Endothelial cell of umbilical vein (primary cell): Measurements from ENCODE around the gene TSPAN5. TPM values are rescaled to one million over a fixed set of nuclear protein-coding genes. Genes with fewer than 3 reads are reported as not detected.

Experiments used
- BruUV-seq: library from RNA; stranded (reverse); fragments of 400-500 nt; replicated peaks from 2 replicates; lab custom pipeline; 2021; lab: Mats Ljungman, UMichigan
- CTCF ChIA-PET: fragments of 300-600, 350-600 bp; sonication (Branson Sonifier 250); formaldehyde crosslinking; loops from one replicate; lab custom pipeline; 2021; ENCODE audit warnings: antibody characterized with exemption, inconsistent platforms; lab: Charles Lee
- POLR2A ChIA-PET: fragments of 300-600, 350-600 bp; sonication (Branson Sonifier 250); formaldehyde crosslinking; loops from one replicate; lab custom pipeline; 2021; ENCODE audit warnings: antibody characterized with exemption, inconsistent platforms; lab: Charles Lee
- DNase-seq: peaks from one replicate; pipeline ENCODE4 v3.0.0-alpha.2; 2011; ENCODE audit warnings: low read depth, low spot score
- FAIRE-seq: peaks from 2 replicates; lab custom pipeline; 2011; peaks lifted over from hg19 to GRCh38; lab: Jason Lieb, UNC
- H2AFZ ChIP-seq: 2 replicates; pipeline ENCODE4 v1.6.0; 2012; ENCODE audit warnings: low read depth, low read length, control low read depth, inconsistent platforms
- H3K27ac ChIP-seq: 2 replicates; pipeline ENCODE4 v1.5.1; 2011; ENCODE audit warnings: low read depth, mild to moderate bottlenecking, control low read depth, low read length, moderate library complexity; ENCODE audit not compliant: insufficient read depth
- H3K27me3 ChIP-seq, 2 experiments: 2 replicates each; pipeline versions ENCODE4 v1.6.0 to v1.6.1; 2011; ENCODE audit warnings: low read length in 2 of 2, mixed read lengths in 1 of 2; ENCODE audit not compliant: control insufficient read depth in 2 of 2, insufficient read depth in 2 of 2
- H3K36me3 ChIP-seq, 2 experiments: 2 replicates in 1 of 2; 3 replicates in 1 of 2; pipeline ENCODE4 v1.5.1; 2011; ENCODE audit warnings: low read length in 2 of 2, mild to moderate bottlenecking in 1 of 2, moderate library complexity in 1 of 2; ENCODE audit not compliant: control insufficient read depth in 2 of 2, insufficient read depth in 2 of 2; ENCODE audit errors: extremely low read depth in 1 of 2
- H3K4me1 ChIP-seq: 3 replicates; pipeline ENCODE4 v1.5.1; 2011; ENCODE audit warnings: mild to moderate bottlenecking, low read length; ENCODE audit not compliant: control insufficient read depth, insufficient read depth; ENCODE audit errors: extremely low read depth
- H3K4me2 ChIP-seq: 2 replicates; pipeline ENCODE4 v1.6.1; 2011; ENCODE audit warnings: low read length, control low read depth, mixed read lengths; ENCODE audit not compliant: insufficient read depth
- H3K4me3 ChIP-seq, 3 experiments: fragments of 200-600 bp in 1 of 3; sonication (generic), shearing (Covaris generic) in 1 of 3; replicated peaks in 1 of 3; 2 replicates each; pipeline ENCODE4 v1.5.1; 2011 to 2016; ENCODE audit warnings: control low read depth in 3 of 3, low read length in 3 of 3, mild to moderate bottlenecking in 2 of 3, inconsistent platforms in 1 of 3, low read depth in 1 of 3, moderate library complexity in 1 of 3; ENCODE audit not compliant: insufficient read depth in 1 of 3
- H3K79me2 ChIP-seq: 2 replicates; pipeline ENCODE4 v1.6.0; 2012; ENCODE audit warnings: low read length, inconsistent platforms; ENCODE audit not compliant: control insufficient read depth, insufficient read depth
- H3K9ac ChIP-seq: replicated peaks from 2 replicates; pipeline ENCODE3; 2011; ENCODE audit warnings: low read length, control low read depth; ENCODE audit not compliant: insufficient read depth; ENCODE audit errors: extremely low read depth
- H3K9me1 ChIP-seq: replicated peaks from 3 replicates; pipeline ENCODE4 v1.6.0; 2011; ENCODE audit warnings: mild to moderate bottlenecking, low read length; ENCODE audit not compliant: control insufficient read depth, insufficient read depth; ENCODE audit errors: extremely low read depth
- H3K9me3 ChIP-seq: replicated peaks from 2 replicates; pipeline ENCODE4 v1.5.1; 2012; ENCODE audit warnings: low read length, inconsistent platforms; ENCODE audit not compliant: control insufficient read depth, insufficient read depth
- H4K20me1 ChIP-seq: replicated peaks from 2 replicates; pipeline ENCODE3; 2011; ENCODE audit warnings: mild to moderate bottlenecking, low read length; ENCODE audit not compliant: control insufficient read depth, insufficient read depth; ENCODE audit errors: extremely low read depth
- CTCF ChIP-seq, 2 donors: IDR thresholded peaks; 1 replicate in 1 of 2; 2 replicates in 1 of 2; pipeline ENCODE4 v1.5.1; 2011; ENCODE audit warnings: low read length in 2 of 2, mild to moderate bottlenecking in 2 of 2, moderate library complexity in 2 of 2, control low read depth in 1 of 2, inconsistent platforms in 1 of 2, low read depth in 1 of 2; ENCODE audit not compliant: insufficient read depth in 1 of 2; ENCODE audit errors: extremely low read depth in 1 of 2
- EZH2 ChIP-seq: IDR thresholded peaks from 2 replicates; pipeline ENCODE4 v1.6.1; 2012; ENCODE audit warnings: borderline replicate concordance, low read depth, mild to moderate bottlenecking, moderate library complexity, low read length, inconsistent platforms; ENCODE audit not compliant: severe bottlenecking
- FOS ChIP-seq: IDR thresholded peaks from 2 replicates; pipeline ENCODE4 v1.6.1; 2011; ENCODE audit warnings: mild to moderate bottlenecking, low read length, moderate library complexity, borderline replicate concordance; ENCODE audit not compliant: insufficient read depth
- GATA2 ChIP-seq: IDR thresholded peaks from 2 replicates; pipeline ENCODE4 v1.7.0; 2011; ENCODE audit warnings: low read depth, mild to moderate bottlenecking, moderate library complexity, mixed read lengths, low read length; ENCODE audit not compliant: insufficient read length, insufficient read depth
- JUN ChIP-seq: IDR thresholded peaks from 2 replicates; pipeline ENCODE4 v1.6.1; 2011; ENCODE audit warnings: borderline replicate concordance, low read depth; ENCODE audit not compliant: insufficient read length, insufficient read depth
- MAX ChIP-seq: IDR thresholded peaks from 2 replicates; pipeline ENCODE4 v1.6.1; 2011; ENCODE audit not compliant: insufficient read depth, insufficient read length
- MYC ChIP-seq: IDR thresholded peaks from one replicate; pipeline ENCODE4 v1.6.1; 2011; ENCODE audit warnings: mild to moderate bottlenecking, low read depth, low read length
- POLR2A ChIP-seq: IDR thresholded peaks from 2 replicates; pipeline ENCODE4 v1.6.1; 2012; ENCODE audit warnings: low read depth, mild to moderate bottlenecking, control low read depth, low read length
- POLR2AphosphoS5 ChIP-seq: IDR thresholded peaks from 2 replicates; pipeline ENCODE4 v1.6.1; 2012; ENCODE audit warnings: low read depth, mild to moderate bottlenecking, control low read depth, low read length, moderate library complexity; ENCODE audit not compliant: insufficient read depth
- dilution Hi-C: fragments of 300-500 bp; cut with MboI; formaldehyde crosslinking; loops from one replicate; pipeline ENCODE4 v1.15.0; 2019; ENCODE audit warnings: low sequenced_read_pairs; ENCODE audit not compliant: extremely low pct_ligation_motif_present
- intact Hi-C: fragments of 100-400 bp; cut with micrococcal nuclease; formaldehyde crosslinking; loops from one replicate; pipeline ENCODE4 v1.10.0; 2022
- polyA plus RNA-seq, 4 experiments: library from polyadenylated mRNA; depleted of rRNA in 3 of 4; stranded (reverse) in 3 of 4; unstranded in 1 of 4; fragments of >200 nt; gene quantifications; 2 replicates each; pipeline versions ENCODE4 v1.2.1 to v1.2.3, GENCODE V29; 2011 to 2012; ENCODE audit warnings: missing spikeins in 1 of 4
- total RNA-seq: library from RNA; stranded (reverse); gene quantifications from 2 replicates; pipeline ENCODE4 v1.2.3, GENCODE V29; 2021

Gene TSPAN5
- total and polyA plus RNA-seq, 2 donors (not counting 3 experiments of a cell fraction or from before 2014, with no cell fraction given) = 45.1 to 50.2 TPM

- CTCF ChIA-PET = interaction anchor here (2.8 kb wide), 1 partner anchor 9 kb away, joined by 18 read pairs; no protein-coding TSS in a partner anchor
- FAIRE-seq (no peak), DNase-seq (no peak)
- dilution Hi-C loops = no loop called here
- no peaks in the 10 kb centered on the region for H3K79me2 ChIP-seq
- H3K9me3 ChIP-seq = no peaks in the 10 kb centered on the region
- H3K4me2 ChIP-seq = no peak overlapping the region
- no TSS peak for BruUV-seq
- no peak overlapping the region for H2AFZ ChIP-seq
- POLR2A ChIA-PET = no interaction called here
- intact Hi-C loops = no loop called here
- H3K4me1 ChIP-seq = no peaks in the 10 kb centered on the region
- H3K4me3 ChIP-seq = no peak overlapping the region
- H3K9me1 ChIP-seq = no peaks in the 10 kb centered on the region
- H3K36me3 ChIP-seq = peaks cover 2 to 20% of the 10 kb centered on the region in 2 experiments
- TF ChIP-seq POLR2AphosphoS5 (no peak), GATA2 (no peak), CTCF (IDR thresholded peaks at IDR 0.05; ENCODE audit: extremely low read depth in 1 of 2, insufficient read depth in 1 of 2, low read depth in 1 of 2, low read length in 2 of 2) (no peak), EZH2 (no peak), POLR2A (no peak), MYC (no peak), JUN (no peak), FOS (no peak), MAX (no peak)
- no peaks in the 10 kb centered on the region for H4K20me1 ChIP-seq
- no peak overlapping the region for H3K9ac ChIP-seq
- no peak overlapping the region for H3K27ac ChIP-seq
- H3K27me3 ChIP-seq = no peaks in the 10 kb centered on the region
These were observed 181.5 kb downstream of the TSPAN5 start for GRCh38 chr4:98476891-98477290.
